Activated B cell treated with CpG ODN at 0.5 μM for 24 hours (primary cell): ENCODE results near the gene MICOS13. TPM values are rescaled to one million over a fixed set of nuclear protein-coding genes. Genes with fewer than 3 reads are reported as not detected.
A peak's percentile ranks its signal among the peaks of the same experiment; 100 is the strongest.

Experiments used
- ATAC-seq: fragments of 200-7000 bp; cut with Tn5 transposase; one replicate; pipeline ENCODE4 v1.10.0; 2021; ENCODE audit warnings: low read depth, mild to moderate bottlenecking, moderate library complexity
- CTCF ChIA-PET: fragments of 350-600 bp; sonication (Branson Sonifier 250); formaldehyde crosslinking; loops from one replicate; lab custom pipeline; 2021; ENCODE audit warnings: antibody characterized with exemption; lab: Charles Lee
- POLR2A ChIA-PET: fragments of 350-600 bp; sonication (Branson Sonifier 250); formaldehyde crosslinking; loops from one replicate; lab custom pipeline; 2021; ENCODE audit warnings: antibody characterized with exemption; lab: Charles Lee
- DNase-seq: peaks from one replicate; pipeline ENCODE4 v3.0.0; 2022
- H3K27ac Mint-ChIP-seq: one replicate; pipeline ENCODE4 v1.8.0; 2020; ENCODE audit warnings: mixed read lengths
- H3K27me3 Mint-ChIP-seq: one replicate; pipeline ENCODE4 v1.8.0; 2021; ENCODE audit warnings: mixed read lengths
- H3K36me3 Mint-ChIP-seq: one replicate; pipeline ENCODE4 v1.8.0; 2021; ENCODE audit warnings: low read depth, mixed read lengths
- H3K4me1 Mint-ChIP-seq: one replicate; pipeline ENCODE4 v1.8.0; 2021; ENCODE audit warnings: mixed read lengths
- H3K4me3 Mint-ChIP-seq: one replicate; pipeline ENCODE4 v1.8.0; 2020; ENCODE audit warnings: mild to moderate bottlenecking, mixed read lengths
- H3K9me3 Mint-ChIP-seq: one replicate; pipeline ENCODE4 v1.8.0; 2020; ENCODE audit warnings: mixed read lengths
- CTCF ChIP-seq: fragments of 200-600 bp; IDR thresholded peaks from one replicate; pipeline ENCODE4 v1.8.0; 2022; ENCODE audit warnings: antibody characterized with exemption, mild to moderate bottlenecking
- intact Hi-C: fragments of 100-400 bp; cut with micrococcal nuclease; formaldehyde crosslinking; loops from one replicate; pipeline ENCODE4 v1.15.1; 2024
- total RNA-seq: library from RNA; stranded (reverse); gene quantifications from 2 replicates; pipeline ENCODE4 v1.2.3, GENCODE V29; 2022

Gene MICOS13
- total RNA-seq, 1 donor from 2014 or later, result 60.8 TPM

GRCh38 chr19:5687360-5688198, 7.3 kb upstream of the MICOS13 start:
- TF ChIP-seq CTCF, result no peak
- no peak for DNase-seq
- H3K27ac Mint-ChIP-seq, result no peak overlapping the region
- peak overlapping the region; percentile 85 for H3K4me3 Mint-ChIP-seq
- peaks cover 21% of the 10 kb centered on the region for H3K36me3 Mint-ChIP-seq
- no peaks in the 10 kb centered on the region for H3K27me3 Mint-ChIP-seq
- intact Hi-C loops, result loop anchor here (1.0 to 2.0 kb wide), 3 partner anchors 64 to 897 kb away; partner anchors contain the start of genes FEM1A and SAFB
- no peaks in the 10 kb centered on the region for H3K9me3 Mint-ChIP-seq
- POLR2A ChIA-PET, result interaction anchor here (0.7 to 6.4 kb wide), 12 partner anchors 8 to 1053 kb away, joined by 3 to 102 read pairs (median 7); partner anchors contain the start of genes CATSPERD, KHSRP, LONP1 and SAFB
- H3K4me1 Mint-ChIP-seq, result peaks cover 33% of the 10 kb centered on the region
- CTCF ChIA-PET, result interaction anchor here (1.1 to 2.0 kb wide), 4 partner anchors 11 to 117 kb away, joined by 3 to 5 read pairs (median 4); no protein-coding TSS in a partner anchor
- ATAC-seq, result no peak

- POLR2A ChIA-PET, result interaction anchor here (0.5 to 6.4 kb wide), 16 partner anchors 9 to 1052 kb away, joined by 3 to 102 read pairs (median 6); partner anchors contain the start of genes CATSPERD, KHSRP, LONP1 and SAFB
- H3K4me1 Mint-ChIP-seq, result peaks cover 30% of the 10 kb centered on the region
- intact Hi-C loops, result loop anchor here (1.0 to 2.0 kb wide), 4 partner anchors 64 to 896 kb away; partner anchors contain the start of genes FEM1A, SAFB and VMAC
- no peaks in the 10 kb centered on the region for H3K27me3 Mint-ChIP-seq
- H3K9me3 Mint-ChIP-seq, result no peaks in the 10 kb centered on the region
- DNase-seq, result peak; percentile 100
- TF ChIP-seq CTCF, result peak; percentile 31
- peaks cover 13% of the 10 kb centered on the region for H3K36me3 Mint-ChIP-seq
- peak; percentile 74 for ATAC-seq
- H3K4me3 Mint-ChIP-seq, result peak overlapping the region; percentile 85
- CTCF ChIA-PET, result interaction anchor here (1.1 to 2.0 kb wide), 4 partner anchors 10 to 117 kb away, joined by 3 to 5 read pairs (median 4); no protein-coding TSS in a partner anchor
- peak overlapping the region; percentile 89 for H3K27ac Mint-ChIP-seq
Measured at GRCh38 chr19:5686647-5687359, 6.5 kb upstream of the MICOS13 start.

GRCh38 chr19:5686326-5686646, 6.0 kb upstream of the MICOS13 start:
- H3K9me3 Mint-ChIP-seq, result no peaks in the 10 kb centered on the region
- no peak for TF ChIP-seq CTCF
- peaks cover 12% of the 10 kb centered on the region for H3K36me3 Mint-ChIP-seq
- peak overlapping the region; percentile 89 for H3K27ac Mint-ChIP-seq
- DNase-seq (no peak), ATAC-seq (no peak)
- ChIA-PET POLR2A (interaction anchor here (0.6 to 6.4 kb wide), 9 partner anchors 9 to 738 kb away, joined by 3 to 102 read pairs (median 5); partner anchors contain the start of genes CATSPERD, KHSRP, LONP1 and SAFB), CTCF (interaction anchor here (1.3 to 2.0 kb wide), 3 partner anchors 41 to 118 kb away, joined by 3 to 5 read pairs (median 4); no protein-coding TSS in a partner anchor)
- H3K4me3 Mint-ChIP-seq, result peak overlapping the region; percentile 85
- no peaks in the 10 kb centered on the region for H3K27me3 Mint-ChIP-seq
- H3K4me1 Mint-ChIP-seq, result peaks cover 35% of the 10 kb centered on the region
- intact Hi-C loops, result loop anchor here (1.0 to 2.0 kb wide), 3 partner anchors 218 to 895 kb away; partner anchors contain the start of genes FEM1A and VMAC

GRCh38 chr19:5684694-5685430, 4.5 kb upstream of the MICOS13 start:
- DNase-seq (no peak), ATAC-seq (no peak)
- Mint-ChIP-seq H3K4me1 (peaks cover 30% of the 10 kb centered on the region), H3K36me3 (peaks cover 6% of the 10 kb centered on the region), H3K9me3 (no peaks in the 10 kb centered on the region), H3K27ac (no peak overlapping the region), H3K27me3 (peaks cover 2% of the 10 kb centered on the region), H3K4me3 (no peak overlapping the region)
- intact Hi-C loops, result loop anchor here (5.0 kb wide), 1 partner anchor 1923 kb away; the partner anchor contains the start of genes APBA3 and MRPL54
- TF ChIP-seq CTCF, result no peak
- POLR2A ChIA-PET, result no interaction called here
- CTCF ChIA-PET, result no interaction called here
